K562 (cell line): ENCODE results near the gene RUSC2. TPM values are rescaled to one million over a fixed set of nuclear protein-coding genes. Genes with fewer than 3 reads are reported as not detected.

Experiments used
- ATAC-seq: fragments of 200-7000 bp; cut with Tn5 transposase; 3 replicates; pipeline ENCODE4 v1.9.1; 2020; ENCODE audit warnings: moderate library complexity
- BruUV-seq: library from RNA; stranded (reverse); fragments of 400-500 nt; replicated peaks from 2 replicates; lab custom pipeline; 2021; lab: Mats Ljungman, UMichigan
- CTCF ChIA-PET: fragments of 300-600 bp; formaldehyde crosslinking; extraction: SDS; loops from one replicate; lab custom pipeline; 2021; ENCODE audit warnings: low intra/inter-chr PET ratio; lab: Yijun Ruan, JAX
- POLR2A ChIA-PET: fragments of 300-600, 350-650 bp; sonication (Branson Sonifier 250); formaldehyde crosslinking; extraction: SDS; loops from one replicate; lab custom pipeline; 2021; ENCODE audit warnings: antibody characterized with exemption, inconsistent platforms; lab: Yijun Ruan, JAX
- DNase-seq, 4 experiments: peaks; one replicate each; pipeline versions ENCODE4 v3.0.0 to v3.0.0-alpha.2; 2011 to 2018; ENCODE audit warnings: low spot score in 3 of 4, mixed read lengths in 3 of 4; ENCODE audit errors: extremely low read depth in 1 of 4
- FAIRE-seq: peaks from 2 replicates; lab custom pipeline; 2011; peaks lifted over from hg19 to GRCh38; lab: Jason Lieb, UNC
- H2AFZ ChIP-seq: 2 replicates; pipeline ENCODE4 v1.6.0; 2011; ENCODE audit warnings: low read depth, low read length, control low read depth, inconsistent platforms
- H3K27ac ChIP-seq: fragments of 200-600 bp; 3 replicates; pipeline ENCODE4 v1.8.0; 2011; ENCODE audit warnings: low read depth, mild to moderate bottlenecking, control low read depth, inconsistent platforms, low read length, moderate library complexity, mixed read lengths; ENCODE audit errors: extremely low read depth
- H3K27me3 ChIP-seq, 2 experiments: fragments of 300-600 bp in 1 of 2; 2 replicates in 1 of 2; 3 replicates in 1 of 2; pipeline versions ENCODE4 v1.6.0 to v1.8.0; 2011; ENCODE audit warnings: inconsistent platforms in 2 of 2, low read length in 2 of 2, mild to moderate bottlenecking in 1 of 2, mixed read lengths in 1 of 2, moderate library complexity in 1 of 2; ENCODE audit not compliant: control insufficient read depth in 2 of 2, insufficient read depth in 2 of 2
- H3K36me3 ChIP-seq: fragments of 300-600 bp; 3 replicates; pipeline ENCODE4 v1.8.0; 2011; ENCODE audit warnings: mild to moderate bottlenecking, low read length, inconsistent platforms; ENCODE audit not compliant: control insufficient read depth, insufficient read depth
- H3K4me1 ChIP-seq, 2 experiments: fragments of 200-600 bp in 1 of 2; replicated peaks in 1 of 2; 2 replicates in 1 of 2; 3 replicates in 1 of 2; pipeline versions ENCODE4 v1.5.1 to v1.8.0; 2011; ENCODE audit warnings: inconsistent platforms in 2 of 2, low read length in 2 of 2, mild to moderate bottlenecking in 1 of 2, mixed read lengths in 1 of 2, moderate library complexity in 1 of 2; ENCODE audit not compliant: control insufficient read depth in 2 of 2, insufficient read depth in 2 of 2
- H3K4me2 ChIP-seq: 2 replicates; pipeline ENCODE4 v1.6.1; 2011; ENCODE audit warnings: low read length, control low read depth, inconsistent platforms, mixed read lengths; ENCODE audit not compliant: insufficient read depth
- H3K4me3 ChIP-seq: fragments of 200-600 bp; sonication (generic), shearing (Covaris generic); 2 replicates; pipeline ENCODE4 v1.5.1; 2016; ENCODE audit warnings: control low read depth, inconsistent platforms
- H3K79me2 ChIP-seq: fragments of 200-600 bp; 3 replicates; pipeline ENCODE4 v1.8.0; 2011; ENCODE audit warnings: low read length, inconsistent platforms; ENCODE audit not compliant: control insufficient read depth, insufficient read depth
- H3K9ac ChIP-seq, 2 experiments: 2 replicates each; pipeline versions ENCODE4 v1.6.0 to v1.6.1; 2011; ENCODE audit warnings: low read depth in 2 of 2, low read length in 2 of 2, control low read depth in 1 of 2, inconsistent platforms in 1 of 2, mild to moderate bottlenecking in 1 of 2, mixed read lengths in 1 of 2; ENCODE audit not compliant: insufficient read depth in 1 of 2
- H3K9me1 ChIP-seq: one replicate; pipeline ENCODE4 v1.6.0; 2011; ENCODE audit warnings: inconsistent platforms, mild to moderate bottlenecking, low read length, moderate library complexity; ENCODE audit not compliant: control insufficient read depth, insufficient read depth
- H3K9me3 ChIP-seq: replicated peaks from 2 replicates; pipeline ENCODE4 v1.5.1; 2011; ENCODE audit warnings: low read depth, low read length, inconsistent platforms; ENCODE audit not compliant: control insufficient read depth, insufficient read depth
- H4K20me1 ChIP-seq: replicated peaks from 2 replicates; pipeline ENCODE4 v1.6.1; 2011; ENCODE audit warnings: low read length, inconsistent platforms, mixed read lengths; ENCODE audit not compliant: control insufficient read depth, insufficient read depth
- ARID1B ChIP-seq: fragments of 450-650 bp; IDR thresholded peaks from 2 replicates; pipeline ENCODE4 v1.6.1; 2016; ENCODE audit warnings: antibody characterized with exemption, mild to moderate bottlenecking, inconsistent platforms
- ETS1 ChIP-seq: conservative IDR thresholded peaks from 2 replicates; pipeline ENCODE4 v1.6.1; 2011; ENCODE audit warnings: low read depth, mild to moderate bottlenecking, low read length; ENCODE audit not compliant: control insufficient read depth
- KDM5B ChIP-seq: fragments of 200-600 bp; sonication (generic); IDR thresholded peaks from 2 replicates; pipeline ENCODE4 v1.6.1; 2012; ENCODE audit warnings: low read depth, mild to moderate bottlenecking, moderate library complexity, low read length, control low read depth, inconsistent platforms; ENCODE audit not compliant: insufficient replicate concordance
- MYNN ChIP-seq, 2 experiments: sonication (generic); formaldehyde crosslinking in 1 of 2; IDR thresholded peaks; 2 replicates each; pipeline versions ENCODE4 v1.5.0 to v1.6.1; 2016 to 2020; ENCODE audit warnings: antibody characterized with exemption in 1 of 2, missing genetic modification reagents in 1 of 2
- POLR2H ChIP-seq: IDR thresholded peaks from 2 replicates; pipeline ENCODE4 v1.6.1; 2016; ENCODE audit warnings: missing genetic modification characterization, low read depth, mild to moderate bottlenecking, control low read depth, missing compliant biosample characterization, moderate library complexity
- ZBTB1 ChIP-seq: sonication (generic); formaldehyde crosslinking; IDR thresholded peaks from 2 replicates; pipeline ENCODE4 v1.8.1; 2023; ENCODE audit warnings: missing genetic modification reagents, low read depth, mild to moderate bottlenecking, borderline replicate concordance
- ZNF212 ChIP-seq: fragments of 450-650 bp; formaldehyde crosslinking; IDR thresholded peaks from 2 replicates; pipeline ENCODE4 v1.4.0; 2020; ENCODE audit warnings: mild to moderate bottlenecking
- ZNF232 ChIP-seq: sonication (generic); formaldehyde crosslinking; IDR thresholded peaks from 2 replicates; pipeline ENCODE4 v1.8.0; 2022; ENCODE audit warnings: mild to moderate bottlenecking, missing genetic modification reagents
- ZNF239 ChIP-seq: fragments of 250-450 bp; sonication (Bioruptor Pico); IDR thresholded peaks from 2 replicates; pipeline ENCODE4 v1.4.0; 2020; ENCODE audit warnings: mild to moderate bottlenecking
- ZNF436 ChIP-seq: fragments of 250-450, 450-650 bp; sonication (Bioruptor Pico); formaldehyde crosslinking; IDR thresholded peaks from 2 replicates; pipeline ENCODE4 v1.7.0; 2020; ENCODE audit warnings: mild to moderate bottlenecking
- WGBS: fragments of 100-300 bp; shearing (Covaris generic); methylation state at CpG from one replicate; pipeline ENCODE4 v1.1.6; 2016; ENCODE audit warnings: low coverage, mixed read lengths; ENCODE audit not compliant: insufficient coverage; ENCODE audit errors: missing lambda C conversion rate; 5-methylcytosine and 5-hydroxymethylcytosine counted together
- in situ Hi-C: fragments of 300-500 bp; cut with MboI; formaldehyde crosslinking; loops from 4 replicates; pipeline ENCODE4 v1.15.0; 2018; ENCODE audit warnings: inconsistent platforms, mixed read lengths
- intact Hi-C: fragments of 100-400 bp; cut with micrococcal nuclease; formaldehyde crosslinking; loops from 2 replicates; pipeline ENCODE4 v1.14.2; 2022
- polyA plus RNA-seq, 8 experiments: library from polyadenylated mRNA; depleted of rRNA in 4 of 8; stranded (reverse) in 5 of 8; unstranded in 3 of 8; fragments of >200 nt; fragmentation: Nextera tagmentation in 2 of 8; fragmentation: Illumina TruSeq in 1 of 8; extraction: Ambion mirVana in 2 of 8; extraction: Trizol in 1 of 8; gene quantifications; 2 replicates each; pipeline versions ENCODE4 v1.2.1 to v1.2.3, GENCODE V29; 2011 to 2014; ENCODE audit warnings: inconsistent platforms in 1 of 8, missing spikeins in 1 of 8
- total RNA-seq, 7 experiments: library from RNA; depleted of rRNA in 6 of 7; stranded (reverse); fragments of >200 nt in 6 of 7; fragmentation: Illumina TruSeq in 2 of 7; extraction: Trizol in 2 of 7; gene quantifications; 2 replicates each; pipeline versions ENCODE4 v1.2.1 to v1.2.3, GENCODE V29; 2011 to 2021; ENCODE audit warnings: low replicate concordance in 1 of 7

Gene RUSC2
- total and polyA plus RNA-seq, 9 of the 15 experiments (the other 6 are each of a cell fraction or from before 2014, with no cell fraction given): 0.08 to 12.8 (median 3.1) TPM

GRCh38 chr9:35526087-35526801 is 36.3 kb downstream of the RUSC2 start (continued):
- TF ChIP-seq ZNF436 (CRISPR knock-in tag): no peak
- TF ChIP-seq, all 486 proteins: peak for 2

GRCh38 chr9:35529161-35529823 is 39.4 kb downstream of the RUSC2 start:
- WGBS: 94% methylated on average over 3 of the region's 3 CpGs
- FAIRE-seq (no peak), DNase-seq (no peak), ATAC-seq (no peak)
- Histone ChIP-seq H3K9me1 (no peaks in the 10 kb centered on the region), H3K4me3 (no peak overlapping the region), H3K4me1 (no peaks in the 10 kb centered on the region; a peak in 1 of 5 replicates), H3K27ac (no peak overlapping the region), H4K20me1 (no peaks in the 10 kb centered on the region), H3K9me3 (no peaks in the 10 kb centered on the region), H2AFZ (no peak overlapping the region), H3K9ac (no peak overlapping the region), H3K36me3 (no peaks in the 10 kb centered on the region), H3K79me2 (no peaks in the 10 kb centered on the region), H3K4me2 (no peak overlapping the region), H3K27me3 (no peaks in the 10 kb centered on the region)
- intact Hi-C loops: no loop called here
- no TSS peak for BruUV-seq
- in situ Hi-C loops: no loop called here
- ChIA-PET CTCF (interaction anchor here (0.6 kb wide), 1 partner anchor 410 kb away, joined by 3 read pairs; no protein-coding TSS in a partner anchor), POLR2A (interaction anchor here (0.6 to 1.1 kb wide), 2 partner anchors 11 to 356 kb away, joined by 3 read pairs; no protein-coding TSS in a partner anchor)
- TF ChIP-seq ARID1B (no peak), ZBTB1 (CRISPR knock-in tag) (no peak), KDM5B (no peak), ZNF212 (no peak), ZNF232 (CRISPR knock-in tag) (no peak), ZNF239 (CRISPR knock-in tag) (no peak), MYNN (IDR thresholded peaks at IDR 0.05) (no peak), MYNN (CRISPR knock-in tag; IDR thresholded peaks at IDR 0.05) (no peak), POLR2H (tag) (no peak), ETS1 (no peak)
